Heart right ventricle (tissue), 16 donors: Measurements from ENCODE around the gene DNAAF1. TPM values are rescaled to one million over a fixed set of nuclear protein-coding genes. Genes with fewer than 3 reads are reported as not detected.
"Not testable (repeated sequence)": the region's sequence is repeated elsewhere in the genome, so short reads cannot be mapped to it uniquely, and the experiment has no call there.

Experiments
- ATAC-seq, 8 donors: fragments of 200-7000 bp; cut with Tn5 transposase; one replicate each; pipeline ENCODE4 v1.9.1; 2020; ENCODE audit warnings: mild to moderate bottlenecking in 8 of 8, moderate library complexity in 8 of 8, moderate number of reproducible peaks in 1 of 8
- DNase-seq, 2 donors: peaks; one replicate each; pipeline ENCODE4 v3.0.0-alpha.2; 2020
- H3K27ac ChIP-seq, 10 donors: fragments of 200-600 bp; sonication (generic) in 2 of 10; one replicate each; pipeline versions ENCODE4 v1.5.0 to v1.8.0; 2020 to 2022; ENCODE audit warnings: mild to moderate bottlenecking in 3 of 10
- H3K27me3 ChIP-seq, 7 donors: fragments of 200-600 bp; one replicate each; pipeline ENCODE4 v1.8.0; 2021 to 2022; ENCODE audit warnings: mild to moderate bottlenecking in 2 of 7
- H3K36me3 ChIP-seq, 9 donors: fragments of 200-600 bp; sonication (generic) in 1 of 9; one replicate each; pipeline versions ENCODE4 v1.5.0 to v1.8.0; 2020 to 2022; ENCODE audit warnings: mild to moderate bottlenecking in 2 of 9
- H3K4me1 ChIP-seq, 9 donors: fragments of 200-600 bp; sonication (generic) in 1 of 9; one replicate each; pipeline versions ENCODE4 v1.5.0 to v1.8.0; 2020 to 2022; ENCODE audit warnings: mild to moderate bottlenecking in 4 of 9
- H3K4me3 ChIP-seq, 10 donors: fragments of 200-600 bp; sonication (generic) in 2 of 10; one replicate each; pipeline versions ENCODE4 v1.5.0 to v1.8.0; 2020 to 2022; ENCODE audit warnings: mild to moderate bottlenecking in 7 of 10, moderate library complexity in 2 of 10
- H3K9me3 ChIP-seq, 11 donors: fragments of 200-600 bp in 10 of 11; sonication (generic) in 2 of 11; one replicate each; pipeline versions ENCODE4 v1.5.0 to v1.8.0; 2013 to 2022; ENCODE audit warnings: mild to moderate bottlenecking in 2 of 11, control low read depth in 1 of 11, moderate library complexity in 1 of 11
- WGBS, 2 donors: extraction: QIAGEN DNeasy Blood & Tissue Kit; methylation state at CpG; one replicate each; pipeline ENCODE4 v1.1.7; 2013; ENCODE audit warnings: inconsistent platforms in 1 of 2; 5-methylcytosine and 5-hydroxymethylcytosine counted together
- intact Hi-C, 10 donors: fragments of 100-400 bp; cut with DNase I; formaldehyde crosslinking; loops; one replicate each; pipeline versions ENCODE4 v1.11.1 to v1.14.2; 2022
- polyA plus RNA-seq, 2 donors: library from polyadenylated mRNA; stranded (reverse); fragments of 200-250 nt; gene quantifications; one replicate each; pipeline ENCODE4 v1.2.3, GENCODE V29; 2013
- total RNA-seq, 10 donors: library from RNA; stranded (reverse); fragmentation: NEBNext Ultra II Directional in 3 of 10; extraction: Animal tissue kit (Norgen Biotek cat#: 25700) in 3 of 10; gene quantifications; one replicate each; pipeline versions ENCODE4 v1.2.1 to v1.2.4, GENCODE V29; 2021 to 2023
- TF ChIP-seq, protein P1 (sequence below), 9 donors: fragments of 200-600 bp; sonication (generic) in 2 of 9; IDR thresholded peaks; one replicate each; pipeline versions ENCODE4 v1.5.0 to v1.8.0; 2021 to 2022; ENCODE audit warnings: antibody characterized with exemption in 9 of 9, mild to moderate bottlenecking in 5 of 9, moderate library complexity in 1 of 9
- donor health status: Arrhythmogenic right ventricular cardiomyopathy.
- donor health status: ischemic (EF 13 %, LVEDD 7.1; RV severe dilation, severe dysfunction).
- donor health status: healthy with polysubstance abuse.
- donor health status: DM: no; HTN: yes; CAD: no.
- donor health status: DM: no; HTN: no; CAD: no.
- donor health status: ischemic (EF 25% LVEDD 6.9; RV normal size, moderate dysfunction).
- donor health status: ischemic (EF 25% LVEDD 5.7; RV mildly dilated, moderate dysfunction).
- donor health status: healthy.
- donor health status: DM: yes; HTN: yes; CAD: no.
- donor health status: Ischemic cardiomyopathy.
- donor health status: ischemic (EF 35%, LVEDD 5.7; RV mildly dilated, moderate dysfunction).
- donor health status: nonischemic (EF 11% LVEDD 7.7; RV severe dilation, severe dysfunction).
- donor health status: DM: yes; HTN: yes; CAD: no.
- donor health status: PGD.
- donor health status: ischemic (EF 29% LVEDD 5.4; RV normal size, mild dysfunction).
- donor health status: nonischemic (EF 23%, LVEDD 6.1; RV moderate dilation, normal function).

Gene DNAAF1
- total and polyA plus RNA-seq, 12 donors = 0.23 to 2.6 (median 0.33) TPM; not detected in 7

DNA sequence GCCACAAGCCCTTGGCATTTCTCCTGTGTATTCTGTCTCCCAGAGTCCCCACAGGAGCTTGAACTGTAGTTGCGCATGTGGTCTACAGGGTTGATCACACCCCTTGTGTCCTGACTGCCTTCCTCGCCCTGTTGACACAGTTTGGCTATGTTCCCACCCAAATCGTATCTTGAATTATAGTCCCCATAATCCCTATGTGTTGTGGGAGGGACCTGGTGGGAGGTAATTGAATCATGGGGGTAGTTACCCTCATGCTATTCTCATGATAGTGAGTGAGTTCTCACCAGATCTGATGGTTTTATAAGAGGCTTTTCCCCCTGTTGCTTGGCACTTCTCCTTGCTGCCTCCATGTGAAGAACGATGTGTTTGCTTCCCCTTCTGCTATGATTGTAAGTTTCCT lies 67.0 kb downstream of the DNAAF1 start:
- Histone ChIP-seq H3K27me3 (peaks cover 0 to 4% (median 0%) of the 10 kb centered on the region in 7 donors), H3K4me1 (peaks cover 0 to 9% (median 0%) of the 10 kb centered on the region in 9 donors), H3K27ac (no peak overlapping the region), H3K36me3 (no peaks in the 10 kb centered on the region), H3K9me3 (peaks cover 0 to 4% (median 0%) of the 10 kb centered on the region in 11 donors), H3K4me3 (no peak overlapping the region)
- ATAC-seq = no peak
- WGBS, 2 donors = 62 to 72% methylated on average over 4 of the region's 4 CpGs
- TF ChIP-seq, protein P1, sequence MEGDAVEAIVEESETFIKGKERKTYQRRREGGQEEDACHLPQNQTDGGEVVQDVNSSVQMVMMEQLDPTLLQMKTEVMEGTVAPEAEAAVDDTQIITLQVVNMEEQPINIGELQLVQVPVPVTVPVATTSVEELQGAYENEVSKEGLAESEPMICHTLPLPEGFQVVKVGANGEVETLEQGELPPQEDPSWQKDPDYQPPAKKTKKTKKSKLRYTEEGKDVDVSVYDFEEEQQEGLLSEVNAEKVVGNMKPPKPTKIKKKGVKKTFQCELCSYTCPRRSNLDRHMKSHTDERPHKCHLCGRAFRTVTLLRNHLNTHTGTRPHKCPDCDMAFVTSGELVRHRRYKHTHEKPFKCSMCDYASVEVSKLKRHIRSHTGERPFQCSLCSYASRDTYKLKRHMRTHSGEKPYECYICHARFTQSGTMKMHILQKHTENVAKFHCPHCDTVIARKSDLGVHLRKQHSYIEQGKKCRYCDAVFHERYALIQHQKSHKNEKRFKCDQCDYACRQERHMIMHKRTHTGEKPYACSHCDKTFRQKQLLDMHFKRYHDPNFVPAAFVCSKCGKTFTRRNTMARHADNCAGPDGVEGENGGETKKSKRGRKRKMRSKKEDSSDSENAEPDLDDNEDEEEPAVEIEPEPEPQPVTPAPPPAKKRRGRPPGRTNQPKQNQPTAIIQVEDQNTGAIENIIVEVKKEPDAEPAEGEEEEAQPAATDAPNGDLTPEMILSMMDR (IDR thresholded peaks at IDR 0.05) = no peak
- DNase-seq = no peak
- intact Hi-C loops = no loop called here

GRCh38 chr16:84212631-84213030 lies 67.5 kb downstream of the DNAAF1 start:
- ATAC-seq = no peak
- TF ChIP-seq, protein P1 (IDR thresholded peaks at IDR 0.05) = no peak
- no peak overlapping the region for H3K4me3 ChIP-seq

GRCh38 chr16:84214451-84215066 lies 69.5 kb downstream of the DNAAF1 start:
- ATAC-seq = peak in 6 of 8 donors; percentile 39 to 86 (median 54)
- Histone ChIP-seq H3K4me3 (no peak overlapping the region), H3K27me3 (peaks cover 0 to 14% (median 0%) of the 10 kb centered on the region in 7 donors), H3K9me3 (peaks cover 0 to 4% (median 0%) of the 10 kb centered on the region in 11 donors), H3K36me3 (no peaks in the 10 kb centered on the region), H3K27ac (no peak overlapping the region), H3K4me1 (peaks cover 0 to 9% (median 0%) of the 10 kb centered on the region in 9 donors)
- intact Hi-C loops = no loop called here
- DNase-seq = no peak
- WGBS, 2 donors = 53 to 60% methylated on average over 15 of the region's 15 CpGs
- TF ChIP-seq, protein P1 (IDR thresholded peaks at IDR 0.05) = no peak

More at GRCh38 chr16:84212631-84213030, 67.5 kb downstream of the DNAAF1 start:
- H3K9me3 ChIP-seq = peaks cover 0 to 4% (median 0%) of the 10 kb centered on the region in 11 donors
- intact Hi-C loops = no loop called here
- DNase-seq = no peak
- no peak overlapping the region for H3K27ac ChIP-seq
- peaks cover 0 to 9% (median 0%) of the 10 kb centered on the region in 9 donors for H3K4me1 ChIP-seq
- H3K36me3 ChIP-seq = no peaks in the 10 kb centered on the region
- 80 to 91% methylated on average over 4 of the region's 4 CpGs for WGBS, 2 donors
- peaks cover 0 to 6% (median 0%) of the 10 kb centered on the region in 7 donors for H3K27me3 ChIP-seq

GRCh38 chr16:84215531-84215930 lies 70.4 kb downstream of the DNAAF1 start:
- H3K9me3 ChIP-seq = no peaks in the 10 kb centered on the region
- no peak overlapping the region for H3K4me3 ChIP-seq
- ATAC-seq = no peak
- intact Hi-C loops = no loop called here
- no peak for DNase-seq
- H3K4me1 ChIP-seq = peaks cover 0 to 9% (median 0%) of the 10 kb centered on the region in 9 donors
- TF ChIP-seq, protein P1 (IDR thresholded peaks at IDR 0.05) = no peak
- WGBS, 2 donors = 66 to 71% methylated on average over 5 of the region's 5 CpGs
- no peak overlapping the region for H3K27ac ChIP-seq
- no peaks in the 10 kb centered on the region for H3K36me3 ChIP-seq
- H3K27me3 ChIP-seq = peaks cover 0 to 14% (median 0%) of the 10 kb centered on the region in 7 donors

DNA sequence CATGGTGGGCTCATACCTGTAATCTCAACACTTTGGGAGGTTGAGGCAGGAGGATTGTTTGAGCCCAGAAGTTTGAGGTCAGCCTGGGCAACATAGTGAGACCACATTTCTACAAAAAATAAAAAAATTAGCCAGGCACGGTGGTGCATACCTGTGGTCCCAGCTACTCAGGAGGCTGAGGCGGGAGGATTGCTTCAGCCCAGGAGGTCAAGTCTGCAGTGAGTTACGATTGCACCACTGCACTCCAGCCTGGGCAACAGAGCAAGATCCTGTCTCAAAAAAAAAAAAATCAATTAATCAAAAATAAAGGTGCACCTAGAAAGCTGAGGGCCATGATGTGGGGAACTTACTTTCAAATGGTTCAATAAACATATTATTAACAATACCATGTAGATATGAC lies 71.0 kb downstream of the DNAAF1 start:
- peaks cover 0 to 14% (median 0%) of the 10 kb centered on the region in 7 donors for H3K27me3 ChIP-seq
- 93 to 98% methylated on average over 3 of the region's 3 CpGs for WGBS, 2 donors
- DNase-seq, intact Hi-C loops, ATAC-seq, H3K9me3 ChIP-seq, H3K27ac ChIP-seq, H3K36me3 ChIP-seq, H3K4me1 ChIP-seq, H3K4me3 ChIP-seq: not testable (repeated sequence)
